SKM-1 (cell line): ENCODE measurements around the gene MPPED1.

Source experiments
- DNase-seq: peaks from one replicate; lab custom pipeline; 2025; ENCODE audit not compliant: unreplicated experiment; lab: John Stamatoyannopoulos, UW

Gene MPPED1

GRCh38 chr22:43392385-43392989, 19.3 kb upstream of the MPPED1 start:
- no peak for DNase-seq

- DNase-seq, result no peak
Measured at GRCh38 chr22:43393132-43393843, 18.5 kb upstream of the MPPED1 start.

GRCh38 chr22:43393844-43394474, 17.9 kb upstream of the MPPED1 start:
- no peak for DNase-seq

DNA sequence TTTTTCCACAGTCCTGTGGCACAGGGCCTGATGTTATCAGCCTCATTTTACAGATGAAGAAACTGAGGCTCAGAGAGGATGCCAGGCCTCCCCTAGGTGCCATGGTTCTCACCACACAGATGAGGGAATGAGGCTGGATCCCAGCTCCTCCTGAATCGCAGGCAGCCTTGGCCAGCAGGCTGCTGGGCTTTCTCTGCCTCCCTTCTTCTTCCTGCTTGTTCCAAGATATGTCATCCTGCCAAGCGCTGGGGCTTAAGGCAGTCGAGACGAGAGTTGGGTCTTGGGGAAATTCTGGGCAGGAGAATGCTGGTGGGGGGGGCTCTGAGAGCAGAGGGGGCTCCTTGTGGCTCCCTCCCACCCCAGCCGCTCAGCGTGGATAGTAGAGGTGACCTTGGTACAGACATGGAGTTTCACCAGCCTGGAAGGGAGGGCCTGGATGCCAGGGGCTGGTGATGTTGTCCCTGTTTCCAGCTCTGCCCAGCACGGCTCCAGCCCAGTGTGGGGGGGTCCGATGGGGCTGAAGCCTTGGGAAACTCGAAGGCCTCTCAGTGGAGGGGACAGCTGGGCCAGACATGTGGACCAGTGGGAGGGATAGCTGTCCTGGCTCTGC, 16.6 kb upstream of the MPPED1 start:
- no peak for DNase-seq

- no peak for DNase-seq
Measured at GRCh38 chr22:43396321-43396933, 15.4 kb upstream of the MPPED1 start.

DNA sequence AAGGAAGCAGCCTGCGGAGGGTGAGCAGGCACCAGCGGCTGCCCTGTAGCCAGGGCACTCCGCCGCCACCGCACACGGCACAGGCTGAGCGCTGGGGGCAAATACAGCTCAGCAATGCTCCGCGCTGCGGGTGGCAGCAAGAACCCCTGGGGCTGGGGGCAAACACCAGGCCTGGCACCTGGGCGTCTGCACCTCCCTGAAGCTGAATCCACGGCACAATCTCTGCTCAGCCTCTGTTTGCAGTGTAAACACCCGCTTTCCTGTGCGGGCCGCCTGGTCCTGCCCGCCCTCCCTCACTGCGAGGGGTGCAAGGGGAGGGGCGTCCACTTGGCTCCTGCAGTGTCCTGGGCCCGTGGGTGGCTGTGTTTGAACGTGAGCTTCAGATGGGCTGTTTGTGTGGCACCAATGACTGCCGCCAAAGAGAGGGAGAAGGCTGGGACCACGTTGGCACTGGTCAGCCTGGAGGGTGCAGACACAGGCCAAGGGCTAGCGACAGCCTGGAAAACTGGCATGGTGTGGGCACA, 14.8 kb upstream of the MPPED1 start:
- no peak for DNase-seq

DNA sequence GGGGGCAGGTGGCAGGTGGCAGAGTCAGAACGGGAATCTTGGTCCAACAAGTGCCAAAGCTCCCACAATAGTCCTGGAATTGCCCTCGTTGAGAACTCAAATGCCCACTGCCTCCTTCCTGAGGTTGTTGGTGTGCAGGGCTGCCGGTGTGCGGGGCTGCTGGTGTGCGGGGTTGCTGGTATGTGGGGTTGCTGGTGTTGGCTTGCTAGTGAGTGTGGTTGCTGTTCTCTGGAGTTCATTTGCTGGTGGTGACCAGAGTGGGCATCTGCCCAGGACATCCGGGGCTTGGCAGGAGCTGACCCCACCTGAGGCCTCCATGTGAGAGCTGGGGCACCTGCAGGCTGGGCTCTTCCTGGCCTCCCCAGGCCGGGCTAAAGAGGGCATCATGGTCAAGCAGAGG, 14.0 kb upstream of the MPPED1 start:
- DNase-seq, result no peak

- no peak for DNase-seq
Measured at GRCh38 chr22:43398246-43398645, 13.6 kb upstream of the MPPED1 start.

GRCh38 chr22:43398910-43399309, 12.9 kb upstream of the MPPED1 start:
- DNase-seq, result no peak

GRCh38 chr22:43399338-43399979, 12.4 kb upstream of the MPPED1 start:
- no peak for DNase-seq

- no peak for DNase-seq
Measured at GRCh38 chr22:43399980-43400358, 11.8 kb upstream of the MPPED1 start.

DNA sequence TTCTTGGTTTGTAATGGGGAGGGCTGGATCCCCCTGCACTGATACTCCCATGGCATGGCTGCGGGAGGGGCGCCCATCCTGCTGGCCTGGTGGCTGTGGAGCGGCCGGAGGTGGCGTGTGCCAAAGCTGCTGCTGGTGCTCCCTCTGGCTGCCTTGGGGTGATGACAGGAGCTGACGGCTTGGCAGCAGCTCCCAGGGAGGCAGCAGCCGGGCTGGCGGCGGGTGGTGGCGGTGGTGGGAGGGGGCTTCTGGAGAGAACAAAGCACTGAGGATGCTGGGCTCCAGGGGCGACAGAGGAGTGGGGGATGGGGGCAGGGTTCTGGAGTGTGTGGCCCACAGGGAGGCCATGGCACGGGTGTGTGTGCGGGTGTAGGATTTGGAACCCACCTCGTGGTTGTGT, 11.4 kb upstream of the MPPED1 start:
- DNase-seq, result no peak

- no peak for DNase-seq
Measured at GRCh38 chr22:43401233-43401632, 10.6 kb upstream of the MPPED1 start.

DNA sequence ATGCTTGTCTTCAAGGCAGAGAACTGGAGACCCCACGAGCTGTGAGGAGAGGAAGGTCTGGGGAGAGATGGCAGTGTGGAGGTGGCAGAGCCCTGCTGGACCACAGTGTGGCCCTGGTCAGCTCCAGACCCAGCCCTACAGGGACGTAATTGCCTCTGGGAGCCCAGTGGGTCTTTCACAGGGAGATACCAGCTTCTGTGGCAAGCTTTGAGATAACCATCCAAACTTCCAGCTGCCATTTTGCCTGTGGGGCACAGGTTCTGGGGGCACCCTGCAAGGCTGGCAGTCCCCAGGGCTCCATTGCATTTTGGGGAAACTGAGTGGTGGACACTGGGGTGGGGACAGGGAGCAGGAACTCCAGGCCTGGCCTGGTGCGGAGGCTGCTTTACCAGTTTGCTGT, 10.2 kb upstream of the MPPED1 start:
- no peak for DNase-seq

- no peak for DNase-seq
Measured at GRCh38 chr22:43402128-43402527, 9.7 kb upstream of the MPPED1 start.

DNA sequence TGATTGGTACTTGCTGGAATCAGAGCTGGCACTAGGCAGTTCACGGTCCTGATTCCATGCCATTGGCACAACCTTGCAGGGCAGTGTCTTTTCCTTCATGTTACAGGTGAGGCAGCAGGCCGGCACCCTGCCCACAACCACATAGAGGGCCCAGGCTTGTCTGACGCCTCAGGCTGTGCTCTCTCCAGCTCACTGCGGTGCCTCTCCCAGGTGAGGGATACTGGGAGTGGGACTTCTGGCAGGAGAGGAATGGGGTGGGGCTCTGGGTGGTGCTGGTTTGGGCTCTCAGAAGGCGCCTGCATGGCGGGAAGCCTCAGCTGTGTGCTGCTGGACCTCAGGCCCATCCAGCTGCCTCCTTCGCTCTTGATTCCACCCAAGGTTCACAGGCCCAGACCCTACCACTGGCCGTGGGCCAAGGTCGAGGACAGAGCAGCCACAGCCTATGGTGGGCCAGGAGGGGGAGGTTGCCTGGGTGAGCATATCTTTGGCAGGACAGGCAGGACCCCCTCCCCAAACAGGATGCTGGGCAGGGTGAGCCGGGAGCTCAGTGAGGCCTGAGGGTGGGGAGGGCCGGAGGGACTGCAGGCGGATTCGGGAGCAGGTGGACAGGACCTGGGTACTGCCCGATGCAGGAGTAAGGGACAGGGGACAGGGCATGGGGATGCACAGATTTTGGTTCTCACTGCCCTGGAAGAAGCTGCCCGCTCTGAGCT, 7.0 kb upstream of the MPPED1 start:
- DNase-seq, result no peak

- no peak for DNase-seq
Measured at GRCh38 chr22:43406186-43406790, 5.5 kb upstream of the MPPED1 start.

DNA sequence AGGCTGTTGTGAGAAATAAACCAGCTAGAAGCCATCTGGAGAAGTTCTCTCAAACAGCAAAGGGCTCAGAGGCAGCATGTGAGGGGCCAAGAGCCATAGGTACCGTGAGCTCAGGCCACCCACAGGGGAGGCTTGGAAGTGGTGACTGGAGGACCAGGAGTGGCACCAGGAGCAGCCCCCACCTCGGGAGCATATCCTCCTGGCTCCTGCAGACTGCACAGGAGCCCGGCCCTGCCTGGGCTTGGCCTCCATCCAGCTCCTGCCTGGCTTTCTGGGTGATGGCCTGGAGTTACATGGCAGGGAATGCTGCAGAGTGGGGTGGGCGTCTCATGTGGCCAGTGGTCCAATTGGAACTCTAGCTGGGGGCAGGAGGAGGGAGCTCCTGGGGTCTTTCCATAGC, 4.2 kb upstream of the MPPED1 start:
- no peak for DNase-seq

DNA sequence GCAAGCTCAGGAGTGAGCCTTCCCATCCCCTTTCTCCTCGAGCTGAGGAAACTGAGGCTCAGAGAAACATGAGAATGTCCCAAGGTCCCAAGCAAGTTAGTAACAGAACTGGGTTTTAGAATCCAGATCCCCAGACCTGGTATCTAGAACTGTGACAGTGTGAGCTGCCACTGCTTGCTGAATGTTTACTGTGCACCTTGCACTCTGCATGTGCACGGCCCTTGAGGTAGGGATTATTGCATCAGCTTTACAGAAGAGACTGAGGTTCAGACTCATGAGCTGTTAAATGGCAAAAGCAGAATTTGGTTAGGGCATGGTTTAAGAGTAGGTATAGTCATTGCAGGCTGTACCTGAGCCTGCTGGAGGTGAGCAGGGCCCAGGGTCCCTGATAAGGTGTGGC, 3.8 kb upstream of the MPPED1 start:
- DNase-seq, result no peak

- no peak for DNase-seq
Measured at GRCh38 chr22:43409046-43409445, 2.8 kb upstream of the MPPED1 start.
